ENCODE measurements around the gene WNK4. TPM values are rescaled to one million over a fixed set of nuclear protein-coding genes. Genes with fewer than 3 reads are reported as not detected.
"Not testable (repeated sequence)": the region's sequence is repeated elsewhere in the genome, so short reads cannot be mapped to it uniquely, and the experiment has no call there.

The WNK4 gene
- total and polyA plus RNA-seq, 2 donors (not counting 1 experiment from before 2014, with no cell fraction given) = under 0.01 to 0.35 TPM

GRCh38 chr17:42766124-42766523 lies 14.3 kb upstream of the WNK4 start:
- no peak for DNase-seq (ENCODE audit: low read depth in 2 of 2)
- TF ChIP-seq EZH2 (IDR thresholded peaks at IDR 0.05; ENCODE audit: low read length, missing control alignments) = no peak
- TF ChIP-seq CTCF (conservative IDR thresholded peaks at IDR 0.05 in 1 of 2, IDR thresholded peaks at IDR 0.05 in 1 of 2; ENCODE audit: low read depth in 1 of 2, low read length in 2 of 2) = no peak
- Histone ChIP-seq H2AFZ (ENCODE audit: low read length) (no peak overlapping the region), H3K4me3 (replicated peaks in 1 of 4; ENCODE audit: control extremely low read depth in 1 of 4, insufficient read depth in 1 of 4, low read depth in 3 of 4, low read length in 4 of 4) (no peak overlapping the region), H3K4me1 (ENCODE audit: control insufficient read depth, extremely low read depth, insufficient read depth, low read length) (no peaks in the 10 kb centered on the region), H4K20me1 (ENCODE audit: control insufficient read depth, extremely low read depth, insufficient read depth, low read length) (no peaks in the 10 kb centered on the region), H3K79me2 (ENCODE audit: control insufficient read depth, insufficient read depth, low read length) (no peaks in the 10 kb centered on the region), H3K9me3 (ENCODE audit: control insufficient read depth, insufficient read depth, low read depth, low read length) (no peaks in the 10 kb centered on the region), H3K27ac (ENCODE audit: insufficient read depth, low read length) (no peak overlapping the region), H3K9ac (ENCODE audit: insufficient read depth, low read length) (no peak overlapping the region), H3K27me3 (ENCODE audit: control insufficient read depth, insufficient read depth, low read length) (peaks cover 9% of the 10 kb centered on the region), H3K4me2 (ENCODE audit: extremely low read depth, insufficient read depth, low read length) (no peak overlapping the region), H3K36me3 (ENCODE audit: control insufficient read depth, insufficient read depth, low read length) (no peaks in the 10 kb centered on the region)

- no peak overlapping the region for H3K27ac ChIP-seq (ENCODE audit: insufficient read depth, low read length)
- no peak overlapping the region for H3K9ac ChIP-seq (ENCODE audit: insufficient read depth, low read length)
- H3K4me1 ChIP-seq (ENCODE audit: control insufficient read depth, extremely low read depth, insufficient read depth, low read length) = no peaks in the 10 kb centered on the region
- no peaks in the 10 kb centered on the region for H3K27me3 ChIP-seq (ENCODE audit: control insufficient read depth, insufficient read depth, low read length)
- H3K4me3 ChIP-seq (replicated peaks in 1 of 4; ENCODE audit: control extremely low read depth in 1 of 4, insufficient read depth in 1 of 4, low read depth in 3 of 4, low read length in 4 of 4) = no peak overlapping the region
- no peaks in the 10 kb centered on the region for H4K20me1 ChIP-seq (ENCODE audit: control insufficient read depth, extremely low read depth, insufficient read depth, low read length)
- H3K79me2 ChIP-seq (ENCODE audit: control insufficient read depth, insufficient read depth, low read length) = no peaks in the 10 kb centered on the region
- TF ChIP-seq CTCF (conservative IDR thresholded peaks at IDR 0.05 in 1 of 2, IDR thresholded peaks at IDR 0.05 in 1 of 2; ENCODE audit: low read depth in 1 of 2, low read length in 2 of 2) (no peak), EZH2 (IDR thresholded peaks at IDR 0.05; ENCODE audit: low read length, missing control alignments) (no peak)
- DNase-seq (ENCODE audit: low read depth in 2 of 2) = no peak
- no peaks in the 10 kb centered on the region for H3K9me3 ChIP-seq (ENCODE audit: control insufficient read depth, insufficient read depth, low read depth, low read length)
- H2AFZ ChIP-seq (ENCODE audit: low read length) = no peak overlapping the region
- H3K4me2 ChIP-seq (ENCODE audit: extremely low read depth, insufficient read depth, low read length) = no peak overlapping the region
- no peaks in the 10 kb centered on the region for H3K36me3 ChIP-seq (ENCODE audit: control insufficient read depth, insufficient read depth, low read length)
Observed at GRCh38 chr17:42767512-42767911, 12.9 kb upstream of the WNK4 start.

GRCh38 chr17:42768006-42768405 lies 12.4 kb upstream of the WNK4 start:
- not testable (repeated sequence) for H3K4me1 ChIP-seq (ENCODE audit: control insufficient read depth, extremely low read depth, insufficient read depth, low read length); H3K27me3 ChIP-seq (ENCODE audit: control insufficient read depth, insufficient read depth, low read length); H2AFZ ChIP-seq (ENCODE audit: low read length); H3K27ac ChIP-seq (ENCODE audit: insufficient read depth, low read length); H3K9ac ChIP-seq (ENCODE audit: insufficient read depth, low read length); H3K79me2 ChIP-seq (ENCODE audit: control insufficient read depth, insufficient read depth, low read length); H3K4me3 ChIP-seq (replicated peaks in 1 of 4; ENCODE audit: control extremely low read depth in 1 of 4, insufficient read depth in 1 of 4, low read depth in 3 of 4, low read length in 4 of 4); H3K4me2 ChIP-seq (ENCODE audit: extremely low read depth, insufficient read depth, low read length); H3K36me3 ChIP-seq (ENCODE audit: control insufficient read depth, insufficient read depth, low read length); H4K20me1 ChIP-seq (ENCODE audit: control insufficient read depth, extremely low read depth, insufficient read depth, low read length); DNase-seq (ENCODE audit: low read depth in 2 of 2); H3K9me3 ChIP-seq (ENCODE audit: control insufficient read depth, insufficient read depth, low read depth, low read length)

GRCh38 chr17:42769964-42770363 lies 10.4 kb upstream of the WNK4 start:
- H4K20me1 ChIP-seq (ENCODE audit: control insufficient read depth, extremely low read depth, insufficient read depth, low read length); H3K9ac ChIP-seq (ENCODE audit: insufficient read depth, low read length); H3K79me2 ChIP-seq (ENCODE audit: control insufficient read depth, insufficient read depth, low read length); H2AFZ ChIP-seq (ENCODE audit: low read length); H3K4me1 ChIP-seq (ENCODE audit: control insufficient read depth, extremely low read depth, insufficient read depth, low read length); DNase-seq (ENCODE audit: low read depth in 2 of 2); H3K4me3 ChIP-seq (replicated peaks in 1 of 4; ENCODE audit: control extremely low read depth in 1 of 4, insufficient read depth in 1 of 4, low read depth in 3 of 4, low read length in 4 of 4); H3K9me3 ChIP-seq (ENCODE audit: control insufficient read depth, insufficient read depth, low read depth, low read length); H3K27ac ChIP-seq (ENCODE audit: insufficient read depth, low read length); H3K36me3 ChIP-seq (ENCODE audit: control insufficient read depth, insufficient read depth, low read length); H3K4me2 ChIP-seq (ENCODE audit: extremely low read depth, insufficient read depth, low read length); H3K27me3 ChIP-seq (ENCODE audit: control insufficient read depth, insufficient read depth, low read length): not testable (repeated sequence)

All from fibroblast of lung (primary cell).